ENCODE data around the gene BRD8.

The BRD8 gene

GRCh38 chr5:138096997-138097828, 81.2 kb downstream of the BRD8 start:
- no peak for TF ChIP-seq CTCF (IDR thresholded peaks at IDR 0.05; ENCODE audit: low read depth, low read length)
- no peak for DNase-seq (ENCODE audit: extremely low read depth, low read depth)

GRCh38 chr5:138096363-138096762, 82.1 kb downstream of the BRD8 start:
- no peak for DNase-seq (ENCODE audit: extremely low read depth, low read depth)
- TF ChIP-seq CTCF (IDR thresholded peaks at IDR 0.05; ENCODE audit: low read depth, low read length), result no peak

- DNase-seq (ENCODE audit: extremely low read depth, low read depth), result no peak
- no peak for TF ChIP-seq CTCF (IDR thresholded peaks at IDR 0.05; ENCODE audit: low read depth, low read length)
Observed at GRCh38 chr5:138095100-138095907, 83.1 kb downstream of the BRD8 start.

GRCh38 chr5:138093036-138093435, 85.4 kb downstream of the BRD8 start:
- TF ChIP-seq CTCF (IDR thresholded peaks at IDR 0.05; ENCODE audit: low read depth, low read length), result no peak
- no peak for DNase-seq (ENCODE audit: extremely low read depth, low read depth)

- no peak for TF ChIP-seq CTCF (IDR thresholded peaks at IDR 0.05; ENCODE audit: low read depth, low read length)
- no peak for DNase-seq (ENCODE audit: extremely low read depth, low read depth)
Observed at GRCh38 chr5:138092301-138092700, 86.1 kb downstream of the BRD8 start.

GRCh38 chr5:138091685-138092084, 86.7 kb downstream of the BRD8 start:
- no peak for TF ChIP-seq CTCF (IDR thresholded peaks at IDR 0.05; ENCODE audit: low read depth, low read length)
- DNase-seq (ENCODE audit: extremely low read depth, low read depth), result no peak

All from AG09319 (cell line).